DND-41 (cell line): ENCODE data around the gene PROSER3.
"Not testable (repeated sequence)": the region's sequence is repeated elsewhere in the genome, so short reads cannot be mapped to it uniquely, and the experiment has no call there.

Experiments used
- ATAC-seq: fragments of 200-7000 bp; cut with Tn5 transposase; 3 replicates; pipeline ENCODE4 v1.9.1; 2021; ENCODE audit warnings: low read depth; ENCODE audit not compliant: insufficient read depth
- DNase-seq: peaks from one replicate; pipeline ENCODE4 v3.0.0-alpha.2; 2020
- H2AFZ ChIP-seq: 2 replicates; pipeline ENCODE4 v1.6.0; 2012; ENCODE audit warnings: low read depth, low read length
- H3K27ac ChIP-seq: 2 replicates; pipeline ENCODE4 v1.5.1; 2012; ENCODE audit warnings: low read length, inconsistent platforms
- H3K27me3 ChIP-seq: fragments of 200-600 bp; sonication (generic); 2 replicates; pipeline ENCODE4 v1.6.0; 2012; ENCODE audit warnings: low read length, mild to moderate bottlenecking, inconsistent platforms; ENCODE audit not compliant: insufficient read depth, poor library complexity
- H3K36me3 ChIP-seq: 2 replicates; pipeline ENCODE4 v1.5.1; 2012; ENCODE audit warnings: low read length, inconsistent platforms; ENCODE audit not compliant: insufficient read depth
- H3K4me1 ChIP-seq: 2 replicates; pipeline ENCODE4 v1.5.1; 2012; ENCODE audit warnings: mild to moderate bottlenecking, low read length; ENCODE audit not compliant: insufficient read depth
- H3K4me2 ChIP-seq: 2 replicates; pipeline ENCODE4 v1.6.0; 2012; ENCODE audit warnings: mild to moderate bottlenecking, moderate library complexity, low read length, inconsistent platforms; ENCODE audit not compliant: insufficient read depth
- H3K4me3 ChIP-seq, 2 experiments: fragments of 200-600 bp in 1 of 2; shearing (Covaris generic) in 1 of 2; 2 replicates each; pipeline ENCODE4 v1.5.1; 2012 to 2016; ENCODE audit warnings: inconsistent platforms in 2 of 2, low read length in 2 of 2, mild to moderate bottlenecking in 2 of 2, low read depth in 1 of 2, moderate library complexity in 1 of 2
- H3K79me2 ChIP-seq: 2 replicates; pipeline ENCODE4 v1.6.0; 2012; ENCODE audit warnings: low read length, inconsistent platforms; ENCODE audit not compliant: insufficient read depth
- H3K9ac ChIP-seq: 2 replicates; pipeline ENCODE4 v1.6.0; 2012; ENCODE audit warnings: low read depth, mild to moderate bottlenecking, inconsistent platforms, low read length, moderate library complexity
- H3K9me3 ChIP-seq: 2 replicates; pipeline ENCODE4 v1.5.1; 2012; ENCODE audit warnings: low read length, moderate library complexity, mild to moderate bottlenecking, inconsistent platforms; ENCODE audit not compliant: insufficient read depth, severe bottlenecking
- H4K20me1 ChIP-seq: 2 replicates; pipeline ENCODE4 v1.6.0; 2012; ENCODE audit warnings: low read length; ENCODE audit not compliant: insufficient read depth
- CTCF ChIP-seq: IDR thresholded peaks from 2 replicates; pipeline ENCODE4 v1.5.1; 2012; ENCODE audit warnings: borderline replicate concordance, low read length, moderate library complexity, mild to moderate bottlenecking; ENCODE audit not compliant: poor library complexity, severe bottlenecking; ENCODE audit errors: extremely low read depth
- EZH2 ChIP-seq: IDR thresholded peaks from 3 replicates; pipeline ENCODE4 v1.6.1; 2012; ENCODE audit warnings: borderline replicate concordance, low read depth, mild to moderate bottlenecking, moderate library complexity, low read length, inconsistent platforms; ENCODE audit not compliant: severe bottlenecking

The PROSER3 gene

DNA sequence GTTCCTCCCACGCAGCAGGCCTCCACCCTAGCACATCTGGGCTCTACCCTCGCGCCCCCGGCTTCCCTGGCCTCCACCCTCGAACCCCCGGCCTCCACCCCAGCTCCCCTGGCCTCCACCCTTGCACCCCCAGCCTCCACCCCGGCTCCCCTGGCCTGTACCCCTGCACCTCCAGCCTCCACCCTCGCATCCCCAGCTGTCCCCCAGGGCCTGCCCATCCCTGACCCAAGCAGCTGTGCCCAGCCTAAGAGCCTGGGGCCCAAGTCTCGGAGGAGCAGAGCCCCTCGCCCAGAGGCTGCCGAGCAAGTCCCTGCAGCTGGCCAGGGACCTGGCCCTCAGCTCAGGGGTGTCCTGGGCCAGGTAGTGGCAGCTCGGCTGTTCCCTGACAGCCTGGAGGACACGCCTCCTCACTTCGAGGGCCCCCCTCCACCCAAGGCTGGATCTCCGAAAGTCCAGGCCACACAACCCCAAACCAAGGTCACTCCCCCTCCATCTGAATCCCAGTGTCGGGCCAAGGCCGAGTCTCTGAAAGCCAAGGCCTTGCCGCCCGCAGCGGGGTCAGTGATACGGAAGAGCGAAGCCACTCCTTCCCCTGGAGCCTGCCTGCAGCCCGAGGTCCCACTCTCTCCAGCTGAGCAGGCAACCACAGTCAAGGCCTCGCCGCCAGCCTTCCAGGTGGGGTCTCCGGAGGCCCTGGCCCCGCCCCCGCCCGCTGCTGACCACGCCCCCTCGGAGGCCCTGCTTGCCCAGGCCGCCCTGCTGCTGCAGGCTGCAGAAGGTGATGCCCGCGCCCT lies 9.5 kb downstream of the PROSER3 start:
- ATAC-seq (no peak), DNase-seq (no peak)
- H3K9ac ChIP-seq = no peak overlapping the region
- H3K4me3 ChIP-seq = no peak overlapping the region
- no peak for TF ChIP-seq EZH2
- no peak for TF ChIP-seq CTCF
- H3K36me3 ChIP-seq = peaks cover 51% of the 10 kb centered on the region
- no peaks in the 10 kb centered on the region for H3K9me3 ChIP-seq
- no peaks in the 10 kb centered on the region for H3K27me3 ChIP-seq
- H2AFZ ChIP-seq = no peak overlapping the region
- no peak overlapping the region for H3K4me2 ChIP-seq
- no peaks in the 10 kb centered on the region for H3K79me2 ChIP-seq
- H3K4me1 ChIP-seq = no peaks in the 10 kb centered on the region
- H4K20me1 ChIP-seq = peaks cover 13% of the 10 kb centered on the region
- H3K27ac ChIP-seq = no peak overlapping the region

GRCh38 chr19:35768082-35768421 lies 10.1 kb downstream of the PROSER3 start:
- H3K9me3 ChIP-seq = no peaks in the 10 kb centered on the region
- no peaks in the 10 kb centered on the region for H3K27me3 ChIP-seq
- H3K4me2 ChIP-seq = no peak overlapping the region
- H3K27ac ChIP-seq = no peak overlapping the region
- H3K9ac ChIP-seq = no peak overlapping the region
- peaks cover 13% of the 10 kb centered on the region for H4K20me1 ChIP-seq
- TF ChIP-seq CTCF = no peak
- TF ChIP-seq EZH2 = no peak
- DNase-seq = no peak
- H3K4me3 ChIP-seq = no peak overlapping the region
- no peak overlapping the region for H2AFZ ChIP-seq
- H3K4me1 ChIP-seq = no peaks in the 10 kb centered on the region
- ATAC-seq = no peak
- H3K36me3 ChIP-seq = peaks cover 51% of the 10 kb centered on the region
- no peaks in the 10 kb centered on the region for H3K79me2 ChIP-seq

DNA sequence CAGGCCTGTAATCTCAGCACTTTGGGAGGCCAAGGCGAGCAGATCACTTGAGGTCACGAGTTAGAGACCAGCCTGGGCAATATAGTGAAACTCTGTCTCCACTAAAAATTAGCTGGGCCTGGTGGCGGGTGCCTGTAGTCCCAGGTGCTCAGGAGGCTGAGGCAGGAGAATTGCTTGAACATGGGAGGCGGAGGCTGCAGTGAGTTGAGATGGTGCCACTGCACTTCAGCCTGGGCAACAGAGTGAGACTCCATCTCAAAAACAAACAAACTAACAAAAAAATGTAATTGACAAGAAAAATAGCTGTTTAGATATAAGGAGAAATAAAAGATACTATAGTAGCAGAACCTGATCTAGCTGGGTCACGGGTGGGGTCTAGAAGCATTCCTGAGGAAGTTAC lies 14.4 kb downstream of the PROSER3 start:
- H3K4me2 ChIP-seq, H3K27me3 ChIP-seq, ATAC-seq, H3K9me3 ChIP-seq, H3K4me3 ChIP-seq, H3K27ac ChIP-seq, DNase-seq, H3K9ac ChIP-seq, H2AFZ ChIP-seq: not testable (repeated sequence)
- Histone ChIP-seq H3K79me2 (peaks cover 18% of the 10 kb centered on the region), H4K20me1 (peaks cover 18% of the 10 kb centered on the region), H3K36me3 (peaks cover 21% of the 10 kb centered on the region), H3K4me1 (peaks cover 21% of the 10 kb centered on the region)

DNA sequence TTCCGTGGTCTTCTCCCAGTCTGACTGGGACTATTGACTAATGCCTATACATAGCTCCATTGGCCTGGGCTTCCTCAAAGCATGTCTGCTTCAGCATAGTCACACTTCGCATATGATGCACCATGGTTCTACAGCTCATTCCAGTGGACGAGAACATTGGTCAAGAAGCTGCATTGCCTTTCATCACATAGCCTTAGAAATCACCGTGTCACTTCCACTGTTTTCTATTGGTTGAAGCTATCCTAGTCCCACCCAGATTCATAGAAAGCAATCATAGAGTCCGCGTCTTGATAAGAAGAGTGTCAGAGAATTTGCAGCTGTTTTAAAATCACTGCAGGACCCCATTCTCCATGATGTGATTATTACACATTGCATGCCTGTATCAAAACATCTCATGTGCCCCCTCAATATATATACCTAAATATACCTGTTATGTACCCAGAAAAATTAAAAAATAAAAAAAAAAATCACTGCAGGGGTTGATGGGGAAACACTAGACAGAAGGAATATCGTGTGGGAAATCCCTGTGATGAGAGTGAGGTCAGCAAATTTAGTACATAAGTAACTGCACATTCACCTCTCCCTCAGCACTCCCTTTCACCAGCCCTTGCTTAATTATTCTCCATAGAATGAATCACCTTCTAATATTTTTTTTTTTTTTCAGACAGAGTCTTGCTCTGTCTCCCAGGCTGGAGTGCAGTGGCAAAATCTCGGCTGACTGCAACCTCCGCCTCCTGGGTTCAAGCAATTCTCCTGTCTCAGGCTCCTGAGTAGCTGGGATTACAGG lies 15.2 kb downstream of the PROSER3 start:
- no peak for DNase-seq
- peaks cover 21% of the 10 kb centered on the region for H3K36me3 ChIP-seq
- no peaks in the 10 kb centered on the region for H3K9me3 ChIP-seq
- H3K4me3 ChIP-seq = no peak overlapping the region
- TF ChIP-seq CTCF = no peak
- no peak for TF ChIP-seq EZH2
- H3K79me2 ChIP-seq = peaks cover 26% of the 10 kb centered on the region
- H3K4me2 ChIP-seq = no peak overlapping the region
- no peak overlapping the region for H3K9ac ChIP-seq
- peaks cover 24% of the 10 kb centered on the region; the same call in 1 of the 2 replicates for H4K20me1 ChIP-seq
- no peak for ATAC-seq
- H2AFZ ChIP-seq = no peak overlapping the region
- no peaks in the 10 kb centered on the region for H3K27me3 ChIP-seq
- H3K27ac ChIP-seq = no peak overlapping the region
- peaks cover 28% of the 10 kb centered on the region for H3K4me1 ChIP-seq
